Dendritic cell treated with granulocyte-macrophage colony-stimulating factor and Interleukin-4, amounts not matched to agents 40 ng/mL and 50 ng/mL, for 4 days (primary cell): Measurements from ENCODE around the gene ZFYVE16.
A peak's percentile ranks its signal among the peaks of the same experiment; 100 is the strongest.
"Not testable (repeated sequence)": the region's sequence is repeated elsewhere in the genome, so short reads cannot be mapped to it uniquely, and the experiment has no call there.

Source experiments
- H3K27ac Mint-ChIP-seq: one replicate; pipeline ENCODE4 v1.8.0; 2022; ENCODE audit warnings: mild to moderate bottlenecking, mixed read lengths
- H3K27me3 Mint-ChIP-seq: one replicate; pipeline ENCODE4 v1.8.0; 2022; ENCODE audit warnings: mild to moderate bottlenecking, mixed read lengths
- H3K36me3 Mint-ChIP-seq: one replicate; pipeline ENCODE4 v1.8.0; 2022; ENCODE audit warnings: low read depth, mixed read lengths
- H3K4me1 Mint-ChIP-seq: one replicate; pipeline ENCODE4 v1.8.0; 2022; ENCODE audit warnings: low read depth, mixed read lengths
- H3K4me3 Mint-ChIP-seq: one replicate; pipeline ENCODE4 v1.8.0; 2022; ENCODE audit warnings: mild to moderate bottlenecking, moderate library complexity, mixed read lengths
- H3K9me3 Mint-ChIP-seq: one replicate; pipeline ENCODE4 v1.8.0; 2022; ENCODE audit warnings: mixed read lengths
- intact Hi-C: fragments of 100-400 bp; cut with micrococcal nuclease; formaldehyde crosslinking; loops from one replicate; pipeline ENCODE4 v1.15.0; 2022

Gene ZFYVE16

DNA sequence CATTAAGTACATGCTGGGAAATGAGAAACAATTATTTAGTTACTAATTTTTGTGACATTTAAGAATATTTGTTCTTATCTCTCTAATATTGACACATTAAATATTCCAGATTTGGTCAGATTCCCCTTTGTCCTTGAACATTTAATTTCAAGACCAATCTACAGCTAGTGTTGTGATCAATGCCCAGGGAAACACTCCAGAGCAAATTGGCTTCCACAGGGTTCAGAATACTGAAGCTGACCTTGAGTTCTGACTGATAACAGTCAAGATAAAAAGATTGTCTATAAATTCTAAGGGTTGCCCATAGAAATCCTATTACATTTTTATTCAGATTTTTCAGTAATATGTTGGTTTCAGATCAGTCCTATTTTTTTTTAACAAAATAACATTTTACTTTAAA, 31.3 kb downstream of the ZFYVE16 start:
- Mint-ChIP-seq H3K27ac (no peak overlapping the region), H3K27me3 (no peaks in the 10 kb centered on the region), H3K4me1 (peaks cover 15% of the 10 kb centered on the region), H3K9me3 (peaks cover 6% of the 10 kb centered on the region), H3K4me3 (no peak overlapping the region), H3K36me3 (peaks cover 80% of the 10 kb centered on the region)
- intact Hi-C loops: no loop called here

DNA sequence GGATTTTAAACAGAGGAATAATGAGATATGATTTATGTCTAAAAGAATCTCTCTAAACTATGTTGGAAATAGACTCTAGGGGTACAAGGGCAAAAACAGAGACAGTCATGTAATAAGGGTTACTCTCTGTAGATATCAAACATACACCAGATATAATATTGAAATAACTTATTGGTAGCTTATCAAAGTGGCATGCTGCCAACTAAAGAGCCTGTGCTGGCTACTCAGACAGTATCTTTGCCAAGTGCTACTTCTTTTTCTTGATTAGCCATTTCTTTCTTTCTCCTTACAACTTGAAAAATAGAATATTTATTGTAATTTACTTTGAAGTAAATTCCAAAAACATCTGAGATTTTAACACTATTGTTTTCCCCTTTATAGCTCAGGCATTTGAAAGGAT, 34.9 kb downstream of the ZFYVE16 start:
- H3K9me3 Mint-ChIP-seq: no peaks in the 10 kb centered on the region
- no peak overlapping the region for H3K27ac Mint-ChIP-seq
- no peak overlapping the region for H3K4me3 Mint-ChIP-seq
- H3K4me1 Mint-ChIP-seq: peaks cover 10% of the 10 kb centered on the region
- peaks cover 74% of the 10 kb centered on the region for H3K36me3 Mint-ChIP-seq
- no peaks in the 10 kb centered on the region for H3K27me3 Mint-ChIP-seq
- intact Hi-C loops: no loop called here

DNA sequence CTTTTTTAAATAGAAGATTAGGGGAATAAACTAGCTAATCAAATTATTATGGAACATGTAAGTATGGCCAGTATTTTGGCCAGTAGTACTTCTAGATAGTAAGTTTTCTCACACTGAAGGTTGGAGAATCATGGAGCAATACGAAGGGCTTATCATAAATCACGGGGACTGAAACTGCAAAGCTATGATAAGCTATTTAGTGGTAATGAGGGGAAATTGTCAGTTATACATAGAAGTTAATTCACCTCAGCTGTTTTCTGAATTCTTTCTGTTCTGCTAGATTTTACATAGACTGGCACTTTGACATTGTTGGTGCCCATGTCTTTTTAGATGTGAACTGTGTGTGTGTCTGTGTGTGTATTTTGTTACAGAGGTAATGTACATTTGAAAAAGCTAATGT, 45.5 kb downstream of the ZFYVE16 start:
- H3K27me3 Mint-ChIP-seq: no peaks in the 10 kb centered on the region
- H3K36me3 Mint-ChIP-seq: peaks cover 80% of the 10 kb centered on the region
- intact Hi-C loops: loop anchor here (10.0 kb wide), 1 partner anchor 799 kb away; no protein-coding TSS in a partner anchor
- H3K27ac Mint-ChIP-seq: no peak overlapping the region
- no peaks in the 10 kb centered on the region for H3K9me3 Mint-ChIP-seq
- H3K4me3 Mint-ChIP-seq: no peak overlapping the region
- no peaks in the 10 kb centered on the region for H3K4me1 Mint-ChIP-seq

DNA sequence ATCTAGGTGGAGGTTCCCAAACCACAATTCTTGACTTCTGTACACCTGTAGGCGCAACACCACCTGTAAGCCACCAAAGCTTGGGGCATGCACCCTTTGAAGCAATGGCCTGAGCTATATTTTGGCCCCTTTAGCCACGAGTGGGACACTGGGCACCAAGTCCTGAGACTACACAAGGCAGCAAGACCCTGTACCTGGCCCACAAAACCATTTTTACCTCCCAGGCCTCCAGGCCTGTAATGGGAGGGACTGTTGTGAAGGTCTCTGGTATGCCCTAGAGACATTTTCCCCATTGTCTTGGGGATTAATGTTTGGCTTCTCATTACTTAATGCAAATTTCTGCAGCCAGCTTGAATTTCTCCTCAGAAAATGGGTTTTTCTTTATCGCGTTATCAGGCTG, 55.4 kb downstream of the ZFYVE16 start:
- Mint-ChIP-seq H3K4me1 (peaks cover 20% of the 10 kb centered on the region), H3K27ac (no peak overlapping the region), H3K27me3 (no peaks in the 10 kb centered on the region), H3K4me3 (no peak overlapping the region), H3K9me3 (peaks cover 30% of the 10 kb centered on the region), H3K36me3 (peaks cover 96% of the 10 kb centered on the region)
- intact Hi-C loops: no loop called here

DNA sequence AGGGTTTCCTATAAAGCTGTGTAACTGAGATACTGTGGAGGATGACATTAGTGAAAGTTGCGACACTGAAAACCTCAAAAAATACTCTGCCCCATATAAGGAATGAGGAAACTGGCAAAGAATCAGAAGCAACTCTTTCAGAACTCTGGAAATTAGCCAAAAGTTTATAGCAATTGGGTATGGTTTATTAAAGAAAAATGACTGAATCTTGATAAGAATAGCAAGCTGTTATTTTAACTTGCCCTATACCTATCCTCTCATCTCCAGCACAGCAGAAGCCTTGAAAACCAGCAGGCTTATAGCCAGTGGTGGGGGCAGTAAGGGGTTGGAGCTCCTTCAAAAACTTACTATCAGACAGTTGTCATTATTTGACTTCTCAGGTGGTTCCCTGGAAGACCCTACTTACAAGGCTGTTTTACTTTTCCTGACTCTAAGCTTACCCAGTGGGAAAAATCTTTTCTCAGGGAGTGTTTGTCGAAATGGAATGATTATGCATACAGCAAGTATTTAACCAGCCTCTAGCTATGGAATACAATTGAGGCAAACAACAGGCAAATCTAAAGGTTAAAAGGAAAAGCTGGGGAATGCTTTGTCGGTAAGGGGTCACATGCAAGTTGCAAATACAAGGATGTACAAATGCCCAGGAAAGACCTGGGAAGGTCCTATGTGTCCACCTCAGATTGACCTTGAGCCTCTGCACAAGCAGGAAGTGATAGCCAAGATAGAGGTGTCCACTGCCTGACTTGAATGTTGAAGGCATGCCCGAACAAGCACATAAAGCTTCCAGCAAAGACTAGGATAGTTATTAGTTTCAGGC, 59.0 kb downstream of the ZFYVE16 start:
- Mint-ChIP-seq H3K4me3 (no peak overlapping the region), H3K9me3 (peaks cover 49% of the 10 kb centered on the region), H3K36me3 (peaks cover 96% of the 10 kb centered on the region), H3K27me3 (no peaks in the 10 kb centered on the region), H3K4me1 (peaks cover 20% of the 10 kb centered on the region), H3K27ac (no peak overlapping the region)
- intact Hi-C loops: no loop called here

DNA sequence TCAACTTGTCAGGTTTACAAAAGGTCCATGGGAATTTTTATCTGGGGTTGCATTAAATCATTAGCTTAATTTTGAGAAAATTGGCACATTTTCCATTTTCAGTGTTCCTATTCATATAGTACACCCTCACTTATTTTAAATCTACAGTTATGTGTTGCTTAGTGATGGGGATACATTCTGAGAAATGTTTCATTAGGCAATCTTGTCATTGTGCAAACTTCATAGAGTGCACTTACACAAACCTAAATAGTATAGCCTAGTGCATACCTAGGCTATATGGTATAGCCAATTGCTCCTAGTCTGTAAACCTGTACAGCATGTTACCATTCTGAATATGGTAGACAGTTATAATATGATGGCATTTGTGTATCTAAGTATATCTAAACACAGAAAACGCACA, 60.3 kb downstream of the ZFYVE16 start:
- no peak overlapping the region for H3K27ac Mint-ChIP-seq
- H3K4me3 Mint-ChIP-seq: no peak overlapping the region
- peaks cover 20% of the 10 kb centered on the region for H3K4me1 Mint-ChIP-seq
- peaks cover 38% of the 10 kb centered on the region for H3K9me3 Mint-ChIP-seq
- peaks cover 96% of the 10 kb centered on the region for H3K36me3 Mint-ChIP-seq
- no peaks in the 10 kb centered on the region for H3K27me3 Mint-ChIP-seq
- intact Hi-C loops: no loop called here

DNA sequence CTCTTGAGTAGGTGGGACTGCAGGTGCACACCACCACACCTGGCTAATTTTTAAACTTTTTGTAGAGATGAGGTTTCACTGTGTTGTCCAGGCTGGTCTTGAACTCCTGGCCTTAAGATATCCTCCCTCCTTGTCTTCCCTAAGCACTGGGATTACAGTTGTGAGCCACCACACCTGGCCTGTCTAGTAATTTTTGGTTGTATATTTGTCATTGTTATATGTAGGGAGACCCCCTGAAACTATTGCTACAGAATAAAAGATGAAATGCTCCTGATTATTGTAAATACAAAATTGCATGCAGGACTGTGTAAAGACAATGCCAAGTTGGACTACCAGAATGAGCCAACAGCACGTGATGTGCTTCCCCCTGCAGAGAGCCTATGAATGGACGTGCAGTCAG, 62.8 kb downstream of the ZFYVE16 start:
- Mint-ChIP-seq H3K4me1 (peaks cover 10% of the 10 kb centered on the region), H3K9me3 (peaks cover 19% of the 10 kb centered on the region), H3K36me3 (peaks cover 96% of the 10 kb centered on the region)
- H3K27me3 Mint-ChIP-seq, H3K27ac Mint-ChIP-seq, intact Hi-C loops, H3K4me3 Mint-ChIP-seq: not testable (repeated sequence)

DNA sequence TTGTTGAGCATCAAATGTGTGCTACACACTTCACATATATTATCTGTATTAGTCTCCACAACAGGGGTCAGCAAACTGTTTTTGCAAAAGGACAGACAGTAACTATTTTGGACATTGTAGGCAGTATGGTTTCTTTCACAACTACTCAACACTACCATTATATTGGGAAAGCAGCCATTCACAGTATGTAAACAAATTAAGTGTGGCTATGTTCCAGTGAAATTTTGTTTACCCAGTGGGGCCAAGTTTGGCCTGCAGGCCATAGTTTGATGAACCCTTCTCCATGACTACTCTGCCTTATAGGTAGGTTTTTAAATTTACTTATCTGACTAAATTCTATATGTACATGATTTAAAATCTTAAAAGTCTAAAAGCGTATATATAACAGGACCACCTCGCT, 67.1 kb downstream of the ZFYVE16 start:
- no peak overlapping the region for H3K27ac Mint-ChIP-seq
- intact Hi-C loops: no loop called here
- H3K36me3 Mint-ChIP-seq: peaks cover 68% of the 10 kb centered on the region
- no peaks in the 10 kb centered on the region for H3K27me3 Mint-ChIP-seq
- H3K4me3 Mint-ChIP-seq: no peak overlapping the region
- H3K9me3 Mint-ChIP-seq: peaks cover 8% of the 10 kb centered on the region
- H3K4me1 Mint-ChIP-seq: no peaks in the 10 kb centered on the region

DNA sequence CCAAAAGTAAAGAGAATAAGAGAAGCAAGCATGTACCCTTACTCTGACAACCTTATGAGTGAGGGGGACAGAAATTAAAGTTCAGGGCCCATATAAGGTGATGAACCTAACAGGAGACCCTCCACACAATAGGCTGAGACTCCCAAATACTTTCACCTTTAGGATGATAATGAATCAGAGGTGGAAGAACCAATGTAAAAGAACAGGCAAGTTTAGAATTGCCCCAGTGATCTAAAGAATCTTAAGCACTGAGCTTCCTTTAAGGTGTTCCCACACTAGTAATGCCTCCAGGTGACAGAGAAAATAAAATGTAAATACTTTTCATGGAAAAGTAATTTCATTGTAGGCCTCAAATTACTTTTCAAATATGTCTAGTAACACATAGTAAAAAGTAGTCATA, 71.8 kb downstream of the ZFYVE16 start:
- intact Hi-C loops: no loop called here
- H3K36me3 Mint-ChIP-seq: peaks cover 55% of the 10 kb centered on the region
- peaks cover 15% of the 10 kb centered on the region for H3K9me3 Mint-ChIP-seq
- H3K27ac Mint-ChIP-seq: no peak overlapping the region
- no peak overlapping the region for H3K4me3 Mint-ChIP-seq
- H3K27me3 Mint-ChIP-seq: no peaks in the 10 kb centered on the region
- H3K4me1 Mint-ChIP-seq: peaks cover 6% of the 10 kb centered on the region

DNA sequence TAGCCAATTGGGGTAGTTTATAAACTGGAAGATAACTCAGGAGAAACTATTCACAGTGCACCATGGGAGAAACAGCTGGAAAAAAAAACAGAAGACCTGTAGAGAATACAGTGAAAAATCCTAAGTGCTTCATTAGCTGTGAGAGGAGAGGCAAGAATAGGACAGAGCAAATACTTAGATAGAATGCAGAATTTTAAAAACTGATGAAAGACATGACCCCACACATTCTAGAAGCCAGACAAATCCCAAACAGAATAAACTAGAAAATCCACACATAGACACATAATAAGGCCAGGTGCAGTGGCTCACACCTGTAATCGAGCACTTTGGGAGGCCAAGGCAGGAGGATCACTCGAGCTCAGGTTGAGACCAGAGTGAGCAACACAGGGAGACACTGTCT, 72.5 kb downstream of the ZFYVE16 start:
- H3K36me3 Mint-ChIP-seq: peaks cover 49% of the 10 kb centered on the region
- H3K27ac Mint-ChIP-seq: no peak overlapping the region
- no peak overlapping the region for H3K4me3 Mint-ChIP-seq
- intact Hi-C loops: no loop called here
- no peaks in the 10 kb centered on the region for H3K27me3 Mint-ChIP-seq
- H3K9me3 Mint-ChIP-seq: peaks cover 15% of the 10 kb centered on the region
- H3K4me1 Mint-ChIP-seq: peaks cover 6% of the 10 kb centered on the region

DNA sequence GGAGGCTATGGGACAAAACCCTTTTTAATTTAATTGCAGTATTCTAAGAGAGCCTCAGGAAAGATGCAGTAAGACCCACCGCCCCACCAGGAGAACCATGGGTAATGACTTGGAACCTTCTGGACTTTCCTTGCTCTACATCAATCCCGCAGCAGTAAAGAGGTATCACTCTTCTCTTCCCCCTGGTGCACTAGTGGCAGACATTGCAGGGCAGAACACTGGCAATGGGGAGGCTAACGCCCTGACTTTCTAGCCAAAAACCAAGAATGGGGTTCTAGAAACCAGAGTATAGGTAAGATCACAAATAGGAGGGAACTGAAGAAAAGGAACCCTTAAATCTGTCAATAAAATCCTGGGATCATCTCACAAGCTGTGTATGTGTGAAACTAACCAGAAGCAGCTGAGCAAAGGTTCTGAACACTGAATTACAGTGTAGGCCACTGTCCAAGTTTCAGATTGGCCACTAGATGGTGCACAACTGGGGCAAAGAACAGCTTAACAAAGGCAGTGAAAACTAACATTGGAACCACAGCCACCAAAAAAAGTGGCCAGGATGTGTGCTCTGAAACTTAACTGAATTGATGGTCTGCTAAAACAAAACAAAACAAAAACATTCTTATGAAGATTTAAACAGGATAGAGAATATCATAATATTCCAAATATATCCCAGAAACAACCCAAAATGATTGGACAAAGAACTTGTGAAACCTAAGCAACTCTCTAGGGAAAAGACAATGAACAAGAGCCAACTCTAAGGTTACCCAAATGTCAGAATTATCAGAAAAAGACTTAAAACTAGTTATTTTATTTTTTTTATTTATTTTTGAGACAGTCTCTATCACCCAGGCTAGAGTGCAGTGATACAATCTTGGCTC, 73.4 kb downstream of the ZFYVE16 start:
- intact Hi-C loops: no loop called here
- no peak overlapping the region for H3K4me3 Mint-ChIP-seq
- no peak overlapping the region for H3K27ac Mint-ChIP-seq
- peaks cover 15% of the 10 kb centered on the region for H3K9me3 Mint-ChIP-seq
- no peaks in the 10 kb centered on the region for H3K27me3 Mint-ChIP-seq
- peaks cover 6% of the 10 kb centered on the region for H3K4me1 Mint-ChIP-seq
- peaks cover 40% of the 10 kb centered on the region for H3K36me3 Mint-ChIP-seq

DNA sequence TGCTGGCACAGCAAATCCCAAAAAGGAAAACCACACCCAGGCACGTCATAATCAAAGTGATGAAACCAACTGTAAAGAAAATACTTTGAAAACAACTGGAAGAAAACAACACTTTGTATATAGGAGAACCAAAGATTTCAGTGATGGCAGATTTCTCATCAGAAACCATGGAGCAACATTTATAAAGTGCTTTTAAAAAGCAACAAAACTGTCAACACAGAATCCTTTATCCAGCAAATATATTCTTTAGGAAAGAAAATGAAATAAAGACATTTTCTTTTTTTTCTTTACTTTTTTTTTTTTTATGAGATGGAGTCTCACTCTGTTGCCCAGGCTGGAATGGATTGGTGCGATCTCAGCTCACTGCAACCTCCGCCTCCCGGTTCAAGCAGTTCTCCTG, 74.7 kb downstream of the ZFYVE16 start:
- intact Hi-C loops: no loop called here
- Mint-ChIP-seq H3K4me1 (peaks cover 17% of the 10 kb centered on the region), H3K27ac (no peak overlapping the region), H3K9me3 (peaks cover 15% of the 10 kb centered on the region), H3K4me3 (no peak overlapping the region), H3K27me3 (no peaks in the 10 kb centered on the region), H3K36me3 (peaks cover 35% of the 10 kb centered on the region)

DNA sequence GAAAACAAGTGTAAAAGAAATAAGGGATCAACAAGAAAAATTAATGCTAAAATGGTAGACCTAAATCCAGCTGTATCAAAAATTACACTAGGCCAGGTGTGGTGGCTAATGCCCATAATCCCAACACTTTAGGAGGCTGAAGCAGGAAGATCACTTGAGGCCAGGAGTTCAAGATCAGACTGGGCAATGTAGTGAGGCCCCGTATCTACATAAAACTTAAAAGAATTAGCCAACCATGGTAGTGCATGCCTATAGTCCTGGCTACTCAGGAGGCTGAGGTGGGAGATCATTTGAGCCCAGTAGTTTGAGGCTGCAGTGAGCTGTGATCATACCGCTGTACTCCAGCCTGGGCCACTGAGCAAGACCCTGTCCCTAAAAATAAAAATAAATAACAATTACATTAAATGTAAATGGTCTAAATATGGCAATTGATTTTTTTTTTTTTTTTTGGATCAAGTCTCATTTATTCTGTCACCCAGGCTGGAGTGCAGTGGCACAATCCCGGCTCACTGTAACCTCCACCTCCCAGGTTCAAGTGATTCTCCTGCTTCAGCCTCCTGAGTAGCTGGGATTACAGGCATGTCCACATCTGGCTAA, 75.9 kb downstream of the ZFYVE16 start:
- intact Hi-C loops: no loop called here

DNA sequence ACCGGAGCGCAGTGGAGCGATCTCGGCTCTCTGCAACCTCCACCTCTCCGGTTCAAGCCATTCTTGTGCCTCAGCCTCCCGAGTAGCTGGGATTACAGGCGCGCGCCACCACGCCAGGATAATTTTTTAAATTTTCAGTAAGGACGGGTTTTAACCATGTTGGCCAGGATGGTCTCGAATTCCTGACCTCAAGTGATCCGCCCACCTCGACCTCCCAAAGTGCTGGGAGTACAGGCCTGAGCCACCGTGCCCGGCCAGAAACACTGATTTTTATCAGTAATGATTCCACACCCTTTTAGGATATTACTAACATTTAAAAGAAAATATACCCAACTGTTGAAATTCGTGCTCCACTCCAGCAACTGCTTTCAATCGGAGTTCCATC, 79.6 kb downstream of the ZFYVE16 start:
- intact Hi-C loops: no loop called here
- H3K4me1 Mint-ChIP-seq: peaks cover 28% of the 10 kb centered on the region
- H3K9me3 Mint-ChIP-seq: peaks cover 8% of the 10 kb centered on the region
- H3K36me3 Mint-ChIP-seq: peaks cover 19% of the 10 kb centered on the region
- H3K27me3 Mint-ChIP-seq: no peaks in the 10 kb centered on the region
- H3K4me3 Mint-ChIP-seq: peak overlapping the region; percentile 84
- peak overlapping the region; percentile 84 for H3K27ac Mint-ChIP-seq

More for the DNA sequence above, 75.9 kb downstream of the ZFYVE16 start:
- no peaks in the 10 kb centered on the region for H3K27me3 Mint-ChIP-seq
- H3K36me3 Mint-ChIP-seq: peaks cover 44% of the 10 kb centered on the region
- peaks cover 19% of the 10 kb centered on the region for H3K4me1 Mint-ChIP-seq
- H3K4me3 Mint-ChIP-seq: no peak overlapping the region
- peaks cover 15% of the 10 kb centered on the region for H3K9me3 Mint-ChIP-seq
- H3K27ac Mint-ChIP-seq: no peak overlapping the region
